HG03571 (cell line): ENCODE results near the gene DHX8.
A peak's percentile ranks its signal among the peaks of the same experiment; 100 is the strongest.

ENCODE experiments used
- ATAC-seq: cut with Tn5 transposase; IDR thresholded peaks from one replicate; pipeline ENCODE4 v1.9.1; 2021; ENCODE audit not compliant: unreplicated experiment

The DHX8 gene

GRCh38 chr17:43546319-43547188, 62.8 kb downstream of the DHX8 start, which contains the start of gene ETV4:
TSS of gene ETV4 (minus strand) at chr17:43546340. CDS start at chr17:43545617, 723 bp downstream.
- ATAC-seq = peak; percentile 71

GRCh38 chr17:43547189-43547550, 63.4 kb downstream of the DHX8 start:
- no peak for ATAC-seq

- ATAC-seq = no peak
These were observed 64.0 kb downstream of the DHX8 start for GRCh38 chr17:43547659-43548256.

GRCh38 chr17:43548689-43549379, 65.1 kb downstream of the DHX8 start:
- no peak for ATAC-seq

- ATAC-seq = no peak
These were observed 65.7 kb downstream of the DHX8 start for GRCh38 chr17:43549496-43549895.

GRCh38 chr17:43550754-43551153, 67.0 kb downstream of the DHX8 start:
- ATAC-seq = no peak

GRCh38 chr17:43552229-43552837, 68.6 kb downstream of the DHX8 start:
- no peak for ATAC-seq

- ATAC-seq = no peak
These were observed 69.8 kb downstream of the DHX8 start for GRCh38 chr17:43553573-43553972.

GRCh38 chr17:43554857-43555256, 71.1 kb downstream of the DHX8 start:
- ATAC-seq = no peak

GRCh38 chr17:43556292-43556691, 72.5 kb downstream of the DHX8 start:
- no peak for ATAC-seq

- ATAC-seq = no peak
These were observed 75.0 kb downstream of the DHX8 start for GRCh38 chr17:43558805-43559160.

GRCh38 chr17:43559161-43559816, 75.5 kb downstream of the DHX8 start:
- ATAC-seq = no peak

- no peak for ATAC-seq
These were observed 77.0 kb downstream of the DHX8 start for GRCh38 chr17:43560461-43561427.

GRCh38 chr17:43562679-43563599, 79.2 kb downstream of the DHX8 start:
- no peak for ATAC-seq

- ATAC-seq = no peak
These were observed 80.1 kb downstream of the DHX8 start for GRCh38 chr17:43563600-43564594.

- ATAC-seq = no peak
These were observed 84.8 kb downstream of the DHX8 start for GRCh38 chr17:43568506-43569082.

- ATAC-seq = no peak
These were observed 86.7 kb downstream of the DHX8 start for GRCh38 chr17:43570518-43570928.
